SK-N-SH treated with all-trans-retinoic acid at 6 μM for 48 hours (cell line): ENCODE data around the gene TMPRSS6.

Experiments used
- RARB ChIP-seq: fragments of 250-450 bp; sonication (Bioruptor Pico); IDR thresholded peaks from 2 replicates; pipeline ENCODE4 v1.8.0; 2021; ENCODE audit warnings: mild to moderate bottlenecking, moderate library complexity
- ZFP3 ChIP-seq: fragments of 250-450 bp; sonication (Bioruptor Pico); IDR thresholded peaks from 2 replicates; pipeline ENCODE4 v1.5.0; 2020; ENCODE audit warnings: mild to moderate bottlenecking, moderate library complexity

DNA sequence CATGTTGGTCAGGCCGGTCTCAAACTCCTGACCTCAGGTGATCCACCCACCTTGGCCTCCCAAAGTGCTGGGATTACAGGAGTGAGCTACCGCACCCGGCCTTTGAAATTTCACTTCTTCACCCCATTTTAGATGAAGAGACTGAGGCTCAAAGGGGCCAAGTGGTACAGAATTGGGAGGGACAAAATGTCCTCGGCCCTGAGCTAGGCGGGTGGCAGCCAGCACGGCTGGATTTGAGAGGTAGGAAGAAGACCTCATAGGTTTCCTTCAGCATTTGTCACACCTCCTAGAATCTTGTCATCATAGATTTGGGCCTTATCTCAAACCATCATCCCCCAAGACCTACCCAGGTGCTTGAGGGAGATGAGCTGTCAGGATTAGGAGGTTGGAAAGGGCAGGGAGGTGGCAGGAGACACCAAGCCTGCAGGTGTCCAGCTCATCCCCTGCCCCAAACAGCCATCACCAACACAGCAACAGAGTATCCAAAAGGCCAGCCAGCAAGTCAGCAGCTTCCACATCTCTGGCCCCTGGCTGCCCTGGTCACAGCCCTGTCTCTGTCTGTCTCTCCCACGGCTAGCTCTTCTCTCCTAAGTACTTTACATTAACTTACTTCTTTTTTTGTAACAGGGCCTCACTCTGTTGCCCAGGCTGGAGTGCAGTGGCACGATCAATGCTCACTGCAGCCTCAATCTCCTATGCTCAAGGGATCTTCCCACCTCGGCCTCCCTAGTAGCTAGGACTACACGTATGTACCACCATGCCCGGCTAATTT, 11.2 kb upstream of the TMPRSS6 start:
- no peak for TF ChIP-seq RARB
- TF ChIP-seq ZFP3 (CRISPR knock-in tag), result no peak
